GM21576 (cell line): ENCODE data around the gene ACTA2.
"Not testable (repeated sequence)": the region's sequence is repeated elsewhere in the genome, so short reads cannot be mapped to it uniquely, and the experiment has no call there.

Source experiments
- ATAC-seq: cut with Tn5 transposase; IDR thresholded peaks from one replicate; pipeline ENCODE4 v1.9.1; 2021; ENCODE audit warnings: mild to moderate bottlenecking, moderate library complexity; ENCODE audit not compliant: unreplicated experiment

Gene ACTA2

DNA sequence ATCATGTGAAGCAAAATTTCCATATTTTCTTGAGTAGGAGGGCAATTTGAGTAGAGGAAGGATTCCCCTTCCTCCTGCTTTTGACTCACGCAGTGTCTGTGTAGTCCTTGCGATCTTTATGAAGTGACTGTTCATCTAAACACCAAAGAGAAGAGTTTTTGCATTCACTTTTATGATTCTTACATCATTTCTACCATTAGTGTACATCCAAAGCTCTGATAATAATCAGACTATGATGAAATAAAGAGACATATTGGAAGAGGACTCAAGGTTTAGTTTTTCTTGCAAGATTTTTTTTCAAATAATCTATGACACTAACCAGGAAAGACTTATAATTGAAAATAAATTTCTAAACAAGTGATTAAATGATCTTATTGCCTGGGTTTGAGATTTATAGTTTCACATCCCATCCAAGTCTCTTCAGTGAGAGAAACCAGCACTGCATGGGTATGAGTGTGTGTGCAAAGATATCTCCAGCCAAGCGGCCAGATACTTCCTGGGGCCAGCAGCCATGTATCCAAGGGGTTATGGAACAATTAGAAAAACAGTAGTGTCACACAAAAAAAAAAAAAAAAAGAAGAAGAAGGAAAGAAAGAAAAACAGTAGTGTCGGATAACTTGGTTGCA, 2.0 kb upstream of the ACTA2 start:
- no peak for ATAC-seq

DNA sequence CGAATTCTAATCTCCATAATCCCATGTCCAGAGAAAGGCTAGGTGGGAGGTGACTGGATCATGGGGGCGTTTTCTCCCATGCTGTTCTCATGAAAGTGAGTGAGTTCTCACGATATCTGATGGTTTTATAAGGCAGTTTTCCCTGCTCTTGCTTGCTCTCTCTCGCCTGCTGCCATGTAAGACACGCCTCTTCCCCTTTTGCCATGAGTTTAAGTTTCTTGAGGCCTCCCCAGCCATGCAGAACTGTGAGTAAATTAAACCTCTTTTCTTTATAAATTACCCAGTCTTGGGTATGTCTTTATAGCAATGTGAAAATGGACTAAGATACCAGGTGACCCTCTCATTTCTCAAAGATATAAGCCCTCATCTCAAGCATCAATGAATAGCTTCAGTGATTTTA, 1.1 kb upstream of the ACTA2 start:
- no peak for ATAC-seq

DNA sequence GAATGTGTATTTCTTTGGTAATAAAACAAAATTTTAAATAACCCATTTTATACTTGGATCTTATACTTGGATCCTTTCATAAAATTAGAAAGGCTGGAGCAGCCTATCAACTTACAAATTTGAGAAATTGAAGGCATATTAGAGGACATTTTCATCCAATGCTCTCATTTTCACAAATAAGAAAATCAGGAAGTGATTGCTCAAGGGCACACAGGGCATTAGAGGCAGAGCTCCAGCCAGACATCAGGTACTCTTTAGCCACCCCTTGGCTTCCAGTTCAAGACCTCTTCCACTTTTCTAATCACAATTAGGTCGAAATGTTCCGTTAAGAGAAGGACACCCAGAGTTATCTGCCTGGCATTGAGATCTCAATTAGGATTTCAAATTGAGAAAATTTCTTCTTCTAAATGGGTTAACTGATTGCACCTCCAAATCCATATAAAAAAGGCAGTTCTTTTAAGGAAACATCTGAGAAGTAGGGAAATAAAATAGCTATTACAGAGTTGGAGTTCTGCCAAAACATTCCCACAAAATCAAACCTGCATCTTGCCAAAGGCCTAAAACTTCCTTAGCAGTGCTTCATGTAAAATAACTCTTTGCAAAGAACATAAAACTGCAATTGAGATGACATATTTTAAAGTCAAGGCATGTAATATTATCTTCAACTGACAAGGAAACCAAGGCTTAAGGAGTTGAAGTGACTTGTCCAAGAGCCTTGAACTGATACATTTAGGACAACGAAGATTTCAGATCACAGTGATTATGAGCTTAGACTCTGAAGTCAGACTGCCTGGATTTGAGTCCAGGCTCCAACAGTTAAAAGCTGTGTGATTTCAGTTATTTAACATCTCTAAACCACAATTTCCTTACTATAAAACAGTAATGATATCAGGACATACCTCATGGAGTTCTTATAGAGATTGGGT, 2.4 kb downstream of the ACTA2 start:
- ATAC-seq, result no peak

- no peak for ATAC-seq
Measured at GRCh38 chr10:88949051-88949450, 3.5 kb downstream of the ACTA2 start.

DNA sequence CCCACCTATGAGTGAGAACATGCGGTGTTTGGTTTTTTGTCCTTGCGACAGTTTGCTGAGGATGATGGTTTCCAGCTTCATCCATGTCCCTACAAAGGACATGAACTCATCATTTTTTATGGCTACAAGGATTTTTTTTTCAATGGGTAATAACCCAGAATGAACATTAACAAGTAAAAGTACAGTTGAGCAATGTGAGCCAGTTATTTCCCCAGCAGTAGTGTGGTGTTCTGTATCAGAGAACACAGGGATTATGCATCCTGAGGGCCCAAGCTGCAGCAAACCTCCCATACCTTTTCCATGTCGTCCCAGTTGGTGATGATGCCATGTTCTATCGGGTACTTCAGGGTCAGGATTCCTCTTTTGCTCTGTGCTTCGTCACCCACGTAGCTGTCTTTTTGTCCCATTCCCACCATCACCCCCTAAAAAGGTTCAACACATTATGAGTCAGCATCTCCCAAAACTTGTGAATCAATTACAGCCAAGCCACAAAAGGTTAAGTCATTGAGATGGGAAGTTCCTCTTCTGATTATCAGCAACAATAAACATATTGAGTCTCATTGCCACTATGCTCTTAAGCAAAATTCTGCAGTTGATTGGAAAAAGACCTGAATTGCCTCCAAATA, 5.5 kb downstream of the ACTA2 start:
- ATAC-seq, result no peak

GRCh38 chr10:88946200-88946599, 6.4 kb downstream of the ACTA2 start:
- no peak for ATAC-seq

DNA sequence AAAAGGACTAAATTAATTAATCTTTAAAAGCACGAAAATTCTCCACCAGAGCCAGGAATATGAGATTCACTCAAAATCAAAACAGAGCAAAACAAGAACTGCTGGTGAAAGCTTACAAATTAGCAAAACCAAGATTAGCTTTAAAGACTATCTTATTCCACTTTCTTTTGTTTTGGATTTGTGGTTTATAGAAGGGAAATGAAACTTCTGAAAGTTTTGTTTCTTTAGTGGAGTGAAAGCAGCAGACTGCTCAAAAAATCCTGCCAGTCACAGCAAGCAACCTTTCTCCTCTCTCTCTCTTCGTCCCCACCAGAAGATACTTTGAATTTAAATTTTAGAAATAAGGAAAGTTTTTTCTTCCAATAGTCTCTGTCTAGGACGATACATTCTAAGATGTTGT, 7.8 kb downstream of the ACTA2 start:
- ATAC-seq, result peak; percentile 63

DNA sequence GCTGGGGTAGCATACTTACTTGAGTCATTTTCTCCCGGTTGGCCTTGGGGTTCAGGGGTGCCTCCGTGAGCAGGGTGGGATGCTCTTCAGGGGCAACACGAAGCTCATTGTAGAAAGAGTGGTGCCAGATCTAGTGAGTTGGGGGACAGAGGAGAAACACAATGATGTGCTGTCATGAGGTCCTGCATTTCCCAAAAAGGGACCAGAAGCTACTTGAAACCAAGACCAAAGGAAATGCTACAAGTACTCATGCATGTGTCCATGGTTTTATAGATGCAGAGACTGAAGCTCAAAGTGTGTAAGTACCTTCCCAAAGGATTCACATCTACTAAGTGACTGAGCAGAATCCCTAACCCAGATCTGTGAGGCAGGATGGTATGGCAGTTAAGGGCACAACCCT, 8.8 kb downstream of the ACTA2 start:
- no peak for ATAC-seq

DNA sequence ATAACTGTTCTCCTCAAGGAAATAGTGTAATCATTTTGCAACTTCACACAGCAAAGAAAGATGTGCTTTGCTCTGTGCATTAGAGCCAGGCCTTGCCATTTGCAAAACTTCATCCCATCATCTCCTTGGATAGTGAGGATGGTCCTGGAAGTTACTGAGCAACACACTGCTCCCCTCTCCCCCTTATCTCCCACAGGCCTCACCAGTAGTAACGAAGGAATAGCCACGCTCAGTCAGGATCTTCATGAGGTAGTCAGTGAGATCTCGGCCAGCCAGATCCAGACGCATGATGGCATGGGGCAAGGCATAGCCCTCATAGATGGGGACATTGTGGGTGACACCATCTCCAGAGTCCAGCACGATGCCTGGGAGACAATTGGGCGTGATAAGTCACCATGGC, 11.5 kb downstream of the ACTA2 start:
- no peak for ATAC-seq

DNA sequence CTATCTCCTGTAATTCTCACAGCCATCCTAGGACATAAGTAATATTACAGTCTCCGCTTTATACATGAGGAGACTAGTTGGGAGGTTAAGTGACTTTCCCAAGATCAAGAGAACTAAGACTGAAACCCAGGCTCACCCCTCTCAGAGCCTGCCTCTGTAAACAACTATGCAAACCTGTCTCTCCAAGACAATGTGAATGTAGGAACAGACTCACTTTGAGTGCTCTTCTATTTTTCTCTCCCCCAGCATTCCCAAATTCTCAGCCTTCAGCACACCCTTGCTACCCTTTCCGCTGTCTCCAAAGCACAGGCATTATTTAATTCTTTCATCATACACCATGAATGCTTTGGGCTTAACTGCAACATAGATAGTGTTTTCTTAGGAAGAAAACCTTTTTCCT, 13.6 kb downstream of the ACTA2 start:
- ATAC-seq, result no peak

GRCh38 chr10:88938039-88938438, 14.5 kb downstream of the ACTA2 start:
- no peak for ATAC-seq

DNA sequence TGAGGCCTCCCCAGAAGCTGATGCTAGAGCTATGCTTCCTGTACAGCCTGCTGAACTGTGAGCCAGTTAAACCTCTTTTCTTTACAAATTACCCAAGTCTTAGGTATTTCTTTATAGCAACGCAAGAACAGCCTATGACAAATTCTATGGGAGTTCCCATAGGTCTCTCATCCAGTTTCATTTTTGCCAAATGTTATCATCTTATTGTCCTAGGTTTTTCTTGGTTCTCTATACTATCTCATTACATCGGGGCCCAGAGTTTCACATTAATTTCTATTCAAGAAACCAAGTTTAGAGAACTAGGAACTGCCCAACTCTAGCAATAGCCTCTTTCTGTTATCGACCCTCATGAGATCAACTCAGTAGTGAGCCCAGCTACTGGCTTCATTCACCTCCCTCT, 15.9 kb downstream of the ACTA2 start:
- no peak for ATAC-seq

DNA sequence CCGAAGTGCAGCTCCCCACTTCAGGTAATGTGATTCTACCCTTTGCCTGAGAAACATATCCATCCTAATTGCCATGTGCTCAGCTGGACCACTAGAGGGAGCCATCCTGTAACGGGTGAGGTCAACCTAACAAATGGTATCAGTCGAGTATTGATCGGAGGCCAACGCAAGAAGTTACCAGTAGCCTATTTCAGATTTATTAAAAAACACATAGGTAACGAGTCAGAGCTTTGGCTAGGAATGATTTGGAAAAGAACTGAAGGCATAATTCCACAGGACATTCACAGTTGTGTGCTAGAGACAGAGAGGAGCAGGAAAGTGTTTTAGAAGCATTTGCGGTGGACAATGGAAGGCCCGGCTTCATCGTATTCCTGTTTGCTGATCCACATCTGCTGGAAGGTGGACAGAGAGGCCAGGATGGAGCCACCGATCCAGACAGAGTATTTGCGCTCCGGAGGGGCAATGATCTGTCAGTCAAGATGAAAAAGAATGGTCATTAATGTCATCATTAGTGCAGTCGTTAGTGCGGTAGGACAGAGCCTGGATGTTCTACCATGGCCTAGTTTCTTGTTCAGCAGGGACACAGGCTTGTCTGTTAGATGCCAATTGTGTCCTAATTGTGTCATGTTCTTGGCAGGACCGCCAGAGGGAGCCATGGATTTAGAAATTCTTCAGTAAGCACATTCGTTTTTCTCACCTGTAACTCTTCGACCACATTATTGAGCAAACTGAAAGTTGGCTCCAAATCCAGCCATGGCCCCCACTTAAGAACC, 17.5 kb downstream of the ACTA2 start:
- no peak for ATAC-seq

- no peak for ATAC-seq
Measured at GRCh38 chr10:88933564-88933963, 19.0 kb downstream of the ACTA2 start.

DNA sequence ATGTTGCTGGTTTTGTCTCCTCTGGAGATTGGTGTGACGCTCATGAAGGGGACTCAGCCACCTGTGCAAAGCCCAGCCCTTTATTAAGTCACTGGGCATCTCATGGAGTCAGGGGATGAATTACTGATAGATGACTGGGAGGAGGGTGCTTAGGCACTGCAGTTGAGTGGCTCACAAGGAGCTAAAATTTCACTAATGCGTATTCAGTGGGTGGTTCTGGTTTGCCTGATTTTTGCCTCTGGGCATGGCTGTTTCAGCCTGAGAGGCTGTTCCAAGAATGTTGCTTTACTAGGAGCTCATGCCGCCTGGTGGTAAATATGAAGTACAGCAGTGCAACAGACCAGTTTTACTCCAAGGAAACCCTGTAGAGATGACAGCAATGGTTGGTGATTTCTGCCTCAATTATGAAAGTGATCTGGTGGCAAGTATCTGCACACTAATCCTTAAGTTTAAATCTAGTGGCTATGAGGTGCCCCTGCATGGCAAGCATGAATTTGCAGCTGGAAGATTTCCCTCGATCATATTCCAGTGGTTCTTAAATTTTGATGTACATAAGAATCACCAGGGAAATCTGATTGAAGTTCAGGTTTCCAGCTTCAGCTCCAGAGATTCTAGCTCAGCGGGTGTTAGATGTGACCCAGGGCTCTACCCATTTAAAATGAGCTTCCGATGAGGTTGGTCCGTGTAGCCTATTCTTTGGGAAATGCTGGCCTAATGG, 19.9 kb downstream of the ACTA2 start:
- ATAC-seq, result peak; percentile 56

DNA sequence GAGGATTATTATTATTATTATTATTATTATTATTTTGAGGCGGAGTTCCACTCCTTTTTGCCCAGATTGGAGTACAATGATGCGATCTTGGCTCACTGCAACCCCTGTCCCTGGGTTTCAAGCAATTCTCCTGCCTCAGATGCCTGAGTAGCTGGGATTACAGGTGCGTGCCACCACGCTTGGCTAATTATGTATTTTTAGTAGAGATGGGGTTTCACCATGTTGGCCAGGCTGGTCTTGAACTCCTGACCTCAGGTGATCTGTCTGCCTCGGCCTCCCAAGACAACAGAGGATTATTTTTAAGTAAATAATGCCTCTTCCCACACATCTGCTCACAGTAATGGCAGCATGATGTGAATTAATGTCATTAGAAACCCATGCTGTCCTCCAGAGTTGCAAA, 20.5 kb downstream of the ACTA2 start:
- not testable (repeated sequence) for ATAC-seq

- ATAC-seq, result no peak
Measured at GRCh38 chr10:88931548-88931947, 21.0 kb downstream of the ACTA2 start.

DNA sequence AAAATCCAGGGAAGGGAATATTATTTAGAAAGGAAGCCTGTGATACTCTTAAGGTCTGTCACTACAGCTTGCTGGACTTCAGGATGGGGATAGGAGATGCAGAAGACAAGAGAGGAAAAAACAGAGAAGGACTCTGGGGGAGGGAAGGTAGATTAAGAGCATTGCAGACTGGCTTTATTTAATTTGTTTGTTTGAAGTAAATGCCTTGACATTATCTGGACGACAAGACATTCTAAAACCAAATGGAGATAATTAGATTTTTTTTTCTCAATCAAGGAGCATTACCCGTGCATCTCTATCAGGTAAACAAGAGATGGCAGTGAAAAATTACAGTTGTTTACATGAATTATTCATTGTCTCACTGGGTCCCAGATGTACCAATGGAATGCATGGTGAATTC, 24.3 kb downstream of the ACTA2 start:
- ATAC-seq, result no peak

- ATAC-seq, result no peak
Measured at GRCh38 chr10:88927416-88927690, 25.2 kb downstream of the ACTA2 start.

GRCh38 chr10:88926566-88927415, 25.8 kb downstream of the ACTA2 start:
- no peak for ATAC-seq
